HEK293T (cell line): ENCODE measurements around the gene ARHGAP22.

Source experiments
- FOXA1 ChIP-seq: fragments of 450-650 bp; IDR thresholded peaks from 2 replicates; pipeline ENCODE4 v1.6.1; 2016; ENCODE audit warnings: mild to moderate bottlenecking
- NFRKB ChIP-seq: fragments of 450-650 bp; IDR thresholded peaks from 2 replicates; pipeline ENCODE4 v1.6.1; 2016; ENCODE audit warnings: mild to moderate bottlenecking, moderate library complexity

DNA sequence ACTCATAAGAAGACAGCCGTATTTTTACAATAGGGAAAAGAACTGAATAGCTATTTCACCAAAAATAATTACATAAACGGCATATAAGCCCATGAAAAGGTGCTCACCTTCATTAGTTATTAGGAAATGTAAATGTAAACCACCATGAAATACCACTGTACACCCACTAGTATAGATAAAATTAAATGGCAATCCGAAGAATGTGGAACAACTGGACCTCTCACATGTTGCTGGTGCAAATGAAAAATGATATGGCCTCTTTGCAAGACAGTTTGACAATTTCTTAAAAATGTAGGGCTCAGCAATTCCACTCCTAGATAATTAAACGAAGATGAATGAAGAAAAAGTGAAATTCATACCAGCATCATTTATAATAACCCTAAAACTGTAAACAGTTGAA is 206.6 kb downstream of the ARHGAP22 start:
- TF ChIP-seq NFRKB (no peak), FOXA1 (no peak)
